ENCODE results near the gene AP2S1.

DNA sequence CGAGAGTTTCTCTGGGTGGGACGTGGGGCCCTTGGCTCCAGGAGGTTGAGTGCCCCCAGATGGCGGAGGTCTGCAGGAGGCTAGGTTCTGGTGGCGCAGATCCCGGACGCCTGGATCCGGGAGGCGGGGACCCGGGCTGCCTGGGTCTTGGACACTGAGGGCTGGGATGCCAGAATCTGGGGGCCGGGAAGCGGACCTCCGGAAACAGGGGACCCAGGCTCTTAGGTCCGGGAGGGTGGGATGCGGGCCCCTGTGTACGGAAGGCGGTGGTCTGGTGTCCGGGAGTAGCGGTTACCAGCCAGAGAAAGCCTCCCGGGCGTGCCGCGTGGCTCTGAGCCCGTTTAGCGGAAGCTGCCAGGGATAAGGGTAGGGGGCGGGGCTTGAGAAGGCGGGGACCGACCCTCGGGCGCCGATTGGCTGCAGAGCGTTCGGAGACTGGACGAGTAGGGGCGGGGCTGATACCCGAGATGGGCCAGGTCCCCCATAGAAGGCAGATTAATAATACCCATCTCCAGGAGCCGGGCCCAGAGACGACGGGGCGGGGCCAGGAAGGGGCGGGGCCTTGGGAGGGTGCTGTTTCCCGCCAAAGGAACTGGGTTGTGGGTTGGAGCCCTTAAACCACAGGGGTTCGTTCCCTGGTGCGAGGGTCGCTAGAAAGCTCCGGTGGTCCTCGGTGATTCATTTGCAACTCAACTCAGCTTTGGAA, 62.2 kb downstream of the AP2S1 start, which contains the start of gene SLC1A5:
- TF ChIP-seq, protein P1, sequence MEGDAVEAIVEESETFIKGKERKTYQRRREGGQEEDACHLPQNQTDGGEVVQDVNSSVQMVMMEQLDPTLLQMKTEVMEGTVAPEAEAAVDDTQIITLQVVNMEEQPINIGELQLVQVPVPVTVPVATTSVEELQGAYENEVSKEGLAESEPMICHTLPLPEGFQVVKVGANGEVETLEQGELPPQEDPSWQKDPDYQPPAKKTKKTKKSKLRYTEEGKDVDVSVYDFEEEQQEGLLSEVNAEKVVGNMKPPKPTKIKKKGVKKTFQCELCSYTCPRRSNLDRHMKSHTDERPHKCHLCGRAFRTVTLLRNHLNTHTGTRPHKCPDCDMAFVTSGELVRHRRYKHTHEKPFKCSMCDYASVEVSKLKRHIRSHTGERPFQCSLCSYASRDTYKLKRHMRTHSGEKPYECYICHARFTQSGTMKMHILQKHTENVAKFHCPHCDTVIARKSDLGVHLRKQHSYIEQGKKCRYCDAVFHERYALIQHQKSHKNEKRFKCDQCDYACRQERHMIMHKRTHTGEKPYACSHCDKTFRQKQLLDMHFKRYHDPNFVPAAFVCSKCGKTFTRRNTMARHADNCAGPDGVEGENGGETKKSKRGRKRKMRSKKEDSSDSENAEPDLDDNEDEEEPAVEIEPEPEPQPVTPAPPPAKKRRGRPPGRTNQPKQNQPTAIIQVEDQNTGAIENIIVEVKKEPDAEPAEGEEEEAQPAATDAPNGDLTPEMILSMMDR (IDR thresholded peaks at IDR 0.05): no peak
- peak; percentile 97 for TF ChIP-seq POLR2A (IDR thresholded peaks at IDR 0.05)

Data from right lobe of liver (tissue), 4 donors.